NCI-H2171 treated with DMSO at 0.1 percent for 48 hours (cell line): ENCODE measurements around the gene CCDC51.
"Not testable (repeated sequence)": the region's sequence is repeated elsewhere in the genome, so short reads cannot be mapped to it uniquely, and the experiment has no call there.

Experiments
- DNase-seq: peaks from one replicate; lab custom pipeline; 2025; lab: John Stamatoyannopoulos, UW

Gene CCDC51

GRCh38 chr3:48465531-48466378 is 25.8 kb upstream of the CCDC51 start:
- DNase-seq, result no peak

DNA sequence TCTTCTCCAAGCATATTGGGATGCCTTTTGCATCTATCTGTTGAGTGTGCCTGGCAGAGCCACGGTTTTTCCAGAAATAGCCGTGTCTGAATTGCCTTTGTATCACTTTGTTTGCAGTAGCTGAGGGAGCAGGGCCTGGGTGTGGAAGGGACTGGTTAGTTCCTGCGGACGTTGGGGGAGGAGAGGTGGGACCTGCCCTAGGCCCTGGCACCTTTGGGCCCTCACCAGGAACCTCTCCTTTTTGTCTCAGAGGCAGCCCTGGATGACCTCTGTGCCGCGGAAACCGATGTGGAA is 25.3 kb upstream of the CCDC51 start:
- DNase-seq, result no peak

GRCh38 chr3:48464713-48465221 is 24.8 kb upstream of the CCDC51 start:
- no peak for DNase-seq

GRCh38 chr3:48463703-48464102 is 23.8 kb upstream of the CCDC51 start:
- DNase-seq, result no peak

DNA sequence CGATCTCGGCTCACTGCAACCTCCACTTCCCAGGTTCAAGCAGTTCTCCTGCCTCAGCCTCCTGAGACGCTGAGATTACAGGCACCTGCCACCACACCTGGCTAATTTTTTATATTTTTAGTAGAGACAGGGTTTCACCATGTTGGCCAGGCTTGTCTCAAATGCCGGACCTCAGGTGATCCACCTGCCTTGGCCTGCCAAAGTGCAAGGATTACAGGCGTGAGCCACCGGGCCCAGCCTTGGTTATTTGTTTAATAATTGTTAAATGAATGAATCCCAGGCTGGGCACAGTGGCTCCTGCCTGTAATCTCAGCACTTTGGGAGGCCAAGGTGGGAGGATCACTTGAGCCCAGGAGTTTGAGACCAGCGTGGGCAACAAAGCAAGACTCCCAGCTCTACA is 21.8 kb upstream of the CCDC51 start:
- DNase-seq, result not testable (repeated sequence)

GRCh38 chr3:48460517-48460902 is 20.6 kb upstream of the CCDC51 start:
- DNase-seq, result no peak

- no peak for DNase-seq
These were observed 20.0 kb upstream of the CCDC51 start for GRCh38 chr3:48459773-48460516.

DNA sequence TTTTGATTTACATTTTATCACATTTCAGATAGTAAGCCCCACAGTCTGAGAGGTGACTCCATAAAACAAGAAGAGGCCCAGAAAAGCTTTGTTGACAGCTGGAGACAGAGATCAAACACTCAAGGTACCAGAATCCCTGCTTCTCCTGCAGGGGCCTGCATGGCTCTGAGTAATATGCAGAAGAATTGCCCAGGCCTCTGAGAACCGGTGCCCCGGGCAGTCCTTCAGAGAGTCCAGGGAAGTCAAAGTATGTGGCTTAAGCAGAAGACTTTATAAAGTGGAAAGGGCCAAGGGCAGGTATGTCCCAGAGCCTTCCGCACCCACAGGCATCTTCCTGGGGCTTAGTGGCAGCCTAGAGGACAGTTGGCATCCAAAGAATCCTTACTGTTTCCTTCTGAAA is 19.4 kb upstream of the CCDC51 start:
- no peak for DNase-seq

GRCh38 chr3:48456456-48456855 is 16.5 kb upstream of the CCDC51 start:
- no peak for DNase-seq

GRCh38 chr3:48451270-48451669 is 11.4 kb upstream of the CCDC51 start:
- DNase-seq, result no peak

- DNase-seq, result peak; percentile 44
These were observed 6.7 kb upstream of the CCDC51 start, which contains the start of gene ATRIP for GRCh38 chr3:48446425-48447193. Gene ATRIP, plus strand, starts transcription at chr3:48446737. Its CDS starts 109 bp downstream, at chr3:48446846.

DNA sequence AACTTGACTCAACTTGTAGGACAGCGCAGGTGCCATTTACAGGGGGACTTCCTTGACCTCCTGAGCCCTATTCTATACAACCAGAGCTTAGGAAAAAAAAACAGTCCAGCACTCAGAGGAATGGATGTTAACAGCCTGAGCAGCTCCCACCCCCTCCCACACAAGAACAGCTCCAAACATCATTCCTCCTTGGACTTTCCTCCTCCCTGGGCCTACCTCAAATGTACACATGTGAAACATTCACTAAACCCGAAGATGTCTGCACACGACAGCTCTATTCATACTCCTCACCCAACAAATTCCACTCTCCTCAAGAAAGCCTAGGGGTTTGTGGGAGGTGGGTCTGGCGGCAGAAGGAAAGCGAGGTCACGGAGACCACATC is 6.1 kb upstream of the CCDC51 start:
- no peak for DNase-seq

- DNase-seq, result no peak
These were observed 5.5 kb upstream of the CCDC51 start for GRCh38 chr3:48445277-48445882.

GRCh38 chr3:48441940-48442339 is 2.0 kb upstream of the CCDC51 start:
- DNase-seq, result no peak

GRCh38 chr3:48440590-48440958 is 655 bp upstream of the CCDC51 start:
- no peak for DNase-seq

- no peak for DNase-seq
These were observed 2.1 kb downstream of the CCDC51 start for GRCh38 chr3:48437812-48438211.

GRCh38 chr3:48436855-48437254 is 3.1 kb downstream of the CCDC51 start:
- DNase-seq, result no peak

DNA sequence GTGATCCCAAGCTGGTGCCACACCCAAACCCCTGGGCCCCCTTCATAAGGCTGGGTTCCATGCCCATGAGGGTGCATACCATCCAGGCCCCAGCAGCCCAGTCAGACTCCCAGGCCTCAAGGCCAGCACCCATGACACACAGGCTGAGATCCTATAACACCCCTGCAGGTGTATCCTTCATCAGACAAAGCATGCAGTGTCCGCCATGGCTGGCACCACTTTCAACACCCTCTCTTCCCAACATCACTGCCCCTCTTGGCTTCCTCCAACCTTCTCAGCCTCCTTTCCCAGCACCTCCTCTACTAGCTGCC is 3.5 kb downstream of the CCDC51 start:
- DNase-seq, result no peak

DNA sequence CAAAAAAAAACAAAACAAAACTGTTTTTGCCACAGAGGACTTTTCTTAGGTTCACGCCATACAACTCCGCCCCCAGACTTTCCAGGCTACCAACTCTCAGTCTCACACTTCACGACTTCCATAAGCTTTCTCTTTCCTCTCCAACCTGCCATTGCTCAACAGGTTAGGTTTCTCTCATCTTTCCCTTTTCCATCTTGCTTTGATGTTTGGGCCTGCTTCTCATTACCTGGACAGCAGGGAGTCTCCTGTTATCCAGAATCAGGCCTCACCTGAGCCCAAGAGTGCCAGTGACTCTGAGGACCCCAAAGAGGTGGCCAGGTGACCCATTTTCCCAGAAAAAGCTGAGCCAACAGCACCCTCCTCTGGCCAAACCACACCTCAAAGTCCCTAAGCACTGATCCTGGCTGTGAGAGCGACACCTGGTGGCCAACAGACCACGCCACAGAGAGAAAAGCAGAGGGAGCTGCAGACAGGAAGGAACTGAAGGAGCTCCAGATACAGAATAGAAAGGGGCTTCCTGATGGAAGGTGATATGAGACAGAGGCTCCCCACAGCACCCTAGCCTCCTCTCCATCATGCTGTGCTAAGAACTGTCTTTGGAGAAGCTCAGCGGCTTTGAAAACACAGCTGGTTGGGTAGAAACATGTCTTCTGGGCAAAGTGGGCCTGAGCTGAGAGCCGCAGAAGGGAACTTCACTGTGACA is 4.0 kb downstream of the CCDC51 start:
- peak; percentile 60 for DNase-seq

- DNase-seq, result no peak
These were observed 4.7 kb downstream of the CCDC51 start for GRCh38 chr3:48435223-48435595.

GRCh38 chr3:48434591-48435222 is 5.2 kb downstream of the CCDC51 start:
- DNase-seq, result no peak
